Neural cell (in vitro differentiated cells): Measurements from ENCODE around the gene WDR7. TPM values are rescaled to one million over a fixed set of nuclear protein-coding genes. Genes with fewer than 3 reads are reported as not detected.

Experiments used
- H2AFZ ChIP-seq: fragments of 200-600, 300-800 bp; sonication (generic), shearing (Covaris generic); 2 replicates; pipeline ENCODE4 v1.6.0; 2014; ENCODE audit warnings: low read depth, mild to moderate bottlenecking, antibody characterized with exemption, low read length, moderate library complexity
- H3F3A ChIP-seq: fragments of 200-600 bp; shearing (Covaris generic); 2 replicates; pipeline ENCODE4 v1.6.1; 2016; ENCODE audit warnings: mild to moderate bottlenecking, moderate library complexity, mixed read lengths, antibody characterized with exemption, low read length; ENCODE audit not compliant: insufficient read depth, poor library complexity, severe bottlenecking
- H3K27ac ChIP-seq: fragments of 200-600, 300-800 bp; sonication (generic), shearing (Covaris generic); 2 replicates; pipeline ENCODE4 v1.5.1; 2014; ENCODE audit warnings: mild to moderate bottlenecking, low read length, moderate library complexity
- H3K27me3 ChIP-seq: fragments of 300-800, 200-600 bp; sonication (generic), shearing (Covaris generic); 2 replicates; pipeline ENCODE4 v1.6.0; 2014; ENCODE audit warnings: mild to moderate bottlenecking, low read depth, low read length, moderate library complexity; ENCODE audit not compliant: insufficient read depth
- H3K36me3 ChIP-seq: fragments of 300-800, 200-600 bp; sonication (generic), shearing (Covaris generic); 2 replicates; pipeline ENCODE4 v1.5.1; 2014; ENCODE audit warnings: mild to moderate bottlenecking, antibody characterized with exemption, low read length, moderate library complexity; ENCODE audit not compliant: insufficient read depth
- H3K4me2 ChIP-seq: fragments of 300-800, 200-600 bp; sonication (generic), shearing (Covaris generic); 2 replicates; pipeline ENCODE4 v1.6.0; 2014; ENCODE audit warnings: mild to moderate bottlenecking, low read length
- H3K4me3 ChIP-seq: fragments of 300-800, 200-600 bp; sonication (generic), shearing (Covaris generic); 2 replicates; pipeline ENCODE4 v1.5.1; 2014; ENCODE audit warnings: mild to moderate bottlenecking, low read length, moderate library complexity
- H3K79me2 ChIP-seq: fragments of 200-600 bp; shearing (Covaris generic); replicated peaks from 2 replicates; pipeline ENCODE4 v1.6.0; 2014; ENCODE audit warnings: mild to moderate bottlenecking, low read length, moderate library complexity; ENCODE audit not compliant: insufficient read depth
- H3K9ac ChIP-seq: fragments of 300-800, 200-600 bp; sonication (generic), shearing (Covaris generic); 2 replicates; pipeline ENCODE4 v1.6.1; 2016; ENCODE audit warnings: mild to moderate bottlenecking, low read length, mixed read lengths
- H3K9me2 ChIP-seq: fragments of 200-600 bp; shearing (Covaris generic); 2 replicates; pipeline ENCODE4 v1.6.1; 2016; ENCODE audit warnings: mild to moderate bottlenecking, low read length, mixed read lengths; ENCODE audit not compliant: insufficient read depth
- H3K9me3 ChIP-seq: fragments of 200-600, 300-800 bp; sonication (generic), shearing (Covaris generic); 2 replicates; pipeline ENCODE4 v1.6.1; 2016; ENCODE audit warnings: mild to moderate bottlenecking, mixed run types, low read length, moderate library complexity, mixed read lengths
- H4K20me1 ChIP-seq: fragments of 200-600 bp; shearing (Covaris generic); 2 replicates; pipeline ENCODE4 v1.6.1; 2016; ENCODE audit warnings: mild to moderate bottlenecking, mixed run types; ENCODE audit not compliant: insufficient read depth
- EP300 ChIP-seq: fragments of 450-650 bp; conservative IDR thresholded peaks from 2 replicates; pipeline ENCODE4 v1.6.1; 2014; ENCODE audit warnings: antibody characterized with exemption, mild to moderate bottlenecking, moderate library complexity; ENCODE audit not compliant: poor library complexity, severe bottlenecking
- EZH2 ChIP-seq: fragments of 200-600, 300-800 bp; shearing (Covaris generic), sonication (generic); IDR thresholded peaks from 2 replicates; pipeline ENCODE4 v1.6.1; 2014; ENCODE audit warnings: antibody characterized with exemption, low read length, borderline replicate concordance, mild to moderate bottlenecking; ENCODE audit not compliant: insufficient read depth, poor library complexity, severe bottlenecking
- MXI1 ChIP-seq: fragments of 450-650 bp; conservative IDR thresholded peaks from 2 replicates; pipeline ENCODE4 v1.6.1; 2014; ENCODE audit warnings: antibody characterized with exemption, mild to moderate bottlenecking; ENCODE audit not compliant: poor library complexity, severe bottlenecking
- POLR2AphosphoS5 ChIP-seq: IDR thresholded peaks from 2 replicates; pipeline ENCODE4 v1.6.1; 2012
- RAD21 ChIP-seq: fragments of 450-650 bp; conservative IDR thresholded peaks from 2 replicates; pipeline ENCODE4 v1.6.1; 2014; ENCODE audit warnings: antibody characterized with exemption, mild to moderate bottlenecking, moderate library complexity
- REST ChIP-seq: IDR thresholded peaks from 2 replicates; pipeline ENCODE4 v1.6.1; 2012; ENCODE audit warnings: borderline replicate concordance
- SMC3 ChIP-seq: fragments of 450-650 bp; conservative IDR thresholded peaks from 2 replicates; pipeline ENCODE4 v1.6.1; 2014; ENCODE audit warnings: antibody characterized with exemption, mild to moderate bottlenecking, moderate library complexity; ENCODE audit not compliant: poor library complexity
- TAF1 ChIP-seq: IDR thresholded peaks from 2 replicates; pipeline ENCODE4 v1.6.1; 2012; ENCODE audit warnings: low read depth
- polyA plus RNA-seq: library from polyadenylated mRNA; depleted of rRNA; stranded (reverse); fragments of >200 nt; gene quantifications from 2 replicates; pipeline ENCODE4 v1.2.3, GENCODE V29; 2014
- TF ChIP-seq, protein P1 (sequence below): fragments of 450-650 bp; IDR thresholded peaks from 2 replicates; pipeline ENCODE4 v1.5.1; 2014; ENCODE audit warnings: antibody characterized with exemption, mild to moderate bottlenecking, moderate library complexity; ENCODE audit not compliant: poor library complexity, severe bottlenecking

Gene WDR7
- polyA plus RNA-seq, 1 donor from 2014 or later = 15.1 TPM

DNA sequence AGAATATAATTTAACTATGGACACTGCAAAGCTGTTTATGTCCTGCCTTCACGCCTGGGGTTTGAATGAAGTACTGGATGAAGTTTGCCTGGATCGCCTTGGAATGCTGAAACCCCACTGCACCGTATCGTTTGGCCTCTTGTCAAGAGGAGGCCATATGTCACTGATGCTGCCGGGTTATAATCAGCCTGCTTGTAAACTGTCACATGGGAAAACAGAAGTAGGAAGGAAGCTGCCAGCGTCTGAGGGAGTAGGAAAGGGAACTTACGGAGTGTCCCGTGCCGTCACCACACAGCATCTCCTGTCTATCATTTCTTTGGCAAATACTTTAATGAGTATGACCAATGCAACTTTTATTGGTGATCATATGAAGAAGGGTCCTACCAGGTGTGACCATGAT, 105.8 kb downstream of the WDR7 start:
- Histone ChIP-seq H3F3A (no peaks in the 10 kb centered on the region), H3K9me3 (no peaks in the 10 kb centered on the region), H3K4me3 (no peak overlapping the region), H3K27ac (no peak overlapping the region), H3K36me3 (no peaks in the 10 kb centered on the region), H2AFZ (no peak overlapping the region), H4K20me1 (no peaks in the 10 kb centered on the region), H3K4me2 (no peak overlapping the region), H3K9me2 (no peaks in the 10 kb centered on the region), H3K27me3 (no peaks in the 10 kb centered on the region), H3K9ac (no peak overlapping the region), H3K79me2 (no peaks in the 10 kb centered on the region)
- TF ChIP-seq TAF1 = no peak
- TF ChIP-seq POLR2AphosphoS5 = no peak
- TF ChIP-seq MXI1 = no peak
- TF ChIP-seq EZH2 = no peak
- TF ChIP-seq SMC3 = no peak
- no peak for TF ChIP-seq EP300
- TF ChIP-seq, protein P1, sequence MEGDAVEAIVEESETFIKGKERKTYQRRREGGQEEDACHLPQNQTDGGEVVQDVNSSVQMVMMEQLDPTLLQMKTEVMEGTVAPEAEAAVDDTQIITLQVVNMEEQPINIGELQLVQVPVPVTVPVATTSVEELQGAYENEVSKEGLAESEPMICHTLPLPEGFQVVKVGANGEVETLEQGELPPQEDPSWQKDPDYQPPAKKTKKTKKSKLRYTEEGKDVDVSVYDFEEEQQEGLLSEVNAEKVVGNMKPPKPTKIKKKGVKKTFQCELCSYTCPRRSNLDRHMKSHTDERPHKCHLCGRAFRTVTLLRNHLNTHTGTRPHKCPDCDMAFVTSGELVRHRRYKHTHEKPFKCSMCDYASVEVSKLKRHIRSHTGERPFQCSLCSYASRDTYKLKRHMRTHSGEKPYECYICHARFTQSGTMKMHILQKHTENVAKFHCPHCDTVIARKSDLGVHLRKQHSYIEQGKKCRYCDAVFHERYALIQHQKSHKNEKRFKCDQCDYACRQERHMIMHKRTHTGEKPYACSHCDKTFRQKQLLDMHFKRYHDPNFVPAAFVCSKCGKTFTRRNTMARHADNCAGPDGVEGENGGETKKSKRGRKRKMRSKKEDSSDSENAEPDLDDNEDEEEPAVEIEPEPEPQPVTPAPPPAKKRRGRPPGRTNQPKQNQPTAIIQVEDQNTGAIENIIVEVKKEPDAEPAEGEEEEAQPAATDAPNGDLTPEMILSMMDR = no peak
- TF ChIP-seq RAD21 = no peak
- no peak for TF ChIP-seq REST

GRCh38 chr18:56770097-56770496, 118.9 kb downstream of the WDR7 start:
- Histone ChIP-seq H3K9me2 (no peaks in the 10 kb centered on the region), H3K9ac (no peak overlapping the region), H3K9me3 (no peaks in the 10 kb centered on the region), H3K79me2 (no peaks in the 10 kb centered on the region), H2AFZ (no peak overlapping the region), H3K4me2 (no peak overlapping the region), H3K4me3 (no peak overlapping the region), H3F3A (no peaks in the 10 kb centered on the region), H3K27me3 (no peaks in the 10 kb centered on the region), H3K27ac (no peak overlapping the region), H4K20me1 (no peaks in the 10 kb centered on the region), H3K36me3 (no peaks in the 10 kb centered on the region)
- TF ChIP-seq SMC3 (no peak), EP300 (no peak), MXI1 (no peak), RAD21 (no peak), TAF1 (no peak), POLR2AphosphoS5 (no peak), REST (no peak), EZH2 (no peak)
- TF ChIP-seq, protein P1 = no peak
